ENCODE measurements around the gene SAFB.
A peak's percentile ranks its signal among the peaks of the same experiment; 100 is the strongest.

The SAFB gene

DNA sequence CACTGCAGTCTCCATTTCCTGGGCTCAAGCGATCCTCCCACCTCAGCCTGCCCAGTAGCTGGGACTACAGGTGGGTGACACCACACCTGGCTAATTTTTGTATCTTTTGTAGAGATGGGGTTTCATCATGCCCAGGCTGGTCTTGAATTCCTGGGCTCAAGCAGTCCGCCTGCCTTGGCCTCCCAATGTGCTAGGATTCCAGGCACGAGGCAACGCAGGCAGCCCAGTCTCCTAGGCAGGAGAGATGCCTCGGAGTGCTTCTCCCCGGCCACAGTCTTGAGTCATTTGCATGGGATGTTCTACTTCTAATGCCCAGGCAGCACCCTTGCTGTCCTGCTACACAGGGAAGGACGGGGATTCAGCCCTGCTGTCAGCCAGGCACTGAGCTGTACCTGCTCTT, 48.7 kb downstream of the SAFB start:
- DNase-seq = no peak

DNA sequence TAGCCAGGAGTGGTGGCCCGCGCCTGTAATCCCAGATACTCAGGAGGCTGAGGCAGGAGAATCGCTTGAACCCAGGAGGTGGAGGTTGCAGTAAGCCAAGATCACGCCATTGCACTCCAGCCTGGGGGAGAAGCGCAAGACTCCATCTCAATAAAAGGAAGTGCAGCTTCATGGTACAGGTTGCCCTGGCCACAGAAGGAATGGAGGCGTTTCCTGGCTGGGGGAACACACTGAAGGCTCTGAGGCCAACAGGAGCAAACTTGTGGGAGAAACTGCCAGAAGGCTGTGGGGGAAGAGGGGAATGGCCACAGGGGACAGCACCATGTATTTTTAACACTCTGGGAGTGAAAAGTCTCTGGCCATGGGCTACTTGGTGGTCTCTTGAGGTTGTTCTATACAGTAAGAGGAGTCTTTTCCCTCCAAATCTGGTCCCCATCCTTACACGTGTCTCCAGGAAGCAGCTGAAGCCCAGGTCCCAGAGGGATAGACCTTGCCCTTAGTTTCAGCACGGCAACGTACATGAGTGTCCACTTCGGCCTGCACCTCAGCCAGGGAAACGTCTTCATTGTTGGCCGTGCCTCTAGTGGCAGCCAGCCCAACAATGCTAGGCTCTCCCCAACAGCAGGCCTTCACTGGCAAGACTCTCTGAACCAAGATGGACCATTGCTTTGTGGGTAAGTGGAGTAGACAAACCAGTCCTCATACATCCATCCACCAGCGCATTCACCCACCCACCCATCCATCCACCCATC, 50.0 kb downstream of the SAFB start:
- no peak for DNase-seq

DNA sequence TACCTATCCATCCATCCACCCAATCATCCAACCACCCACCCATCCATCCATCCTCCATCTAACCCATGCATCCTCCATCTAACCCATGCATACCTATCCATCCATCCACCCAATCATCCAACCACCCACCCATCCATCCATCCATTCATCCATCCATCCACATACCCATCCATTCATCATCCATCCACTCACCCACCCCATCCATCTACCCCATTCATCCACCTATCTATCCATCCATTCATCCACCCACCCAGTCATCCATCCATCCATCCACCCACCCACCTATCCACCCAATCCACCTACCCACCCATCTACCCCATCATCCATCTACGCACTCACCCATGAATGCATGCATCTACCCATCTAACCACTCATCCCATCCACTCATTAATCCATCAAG, 50.9 kb downstream of the SAFB start:
- DNase-seq = no peak

- no peak for DNase-seq
Observed at GRCh38 chr19:5674714-5675113, 51.8 kb downstream of the SAFB start.

DNA sequence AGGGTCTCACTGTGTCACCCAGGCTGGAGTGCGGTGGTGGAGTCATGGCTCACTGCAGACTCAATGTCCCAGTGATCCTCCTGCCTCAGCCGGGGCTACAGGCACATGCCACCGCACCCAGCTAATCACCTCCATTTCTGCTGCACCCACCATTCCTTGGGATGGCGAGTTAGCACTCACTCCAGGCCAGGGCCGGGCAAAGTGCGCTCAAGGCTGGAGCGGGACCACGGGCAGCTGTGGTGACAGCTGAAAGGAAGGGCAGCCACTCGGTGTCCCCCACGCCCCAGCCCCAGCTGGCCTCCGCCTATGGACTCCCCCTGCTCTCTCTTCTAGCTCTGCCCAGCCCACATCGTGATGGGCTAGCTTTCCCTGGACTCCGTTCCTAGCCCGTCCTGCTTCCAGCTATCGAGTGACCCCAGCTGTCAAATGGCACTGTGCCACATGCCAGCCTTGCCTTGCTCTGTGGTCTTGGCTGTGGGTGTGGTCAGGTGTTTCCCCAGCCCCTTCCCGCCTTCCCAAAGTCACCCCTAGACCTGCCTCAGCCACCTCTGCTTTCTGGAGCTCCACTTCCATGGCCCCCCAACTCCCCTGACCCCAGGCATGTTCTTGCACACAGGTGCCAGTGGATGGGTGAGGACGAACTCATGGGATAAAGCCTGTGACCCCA, 53.4 kb downstream of the SAFB start:
- DNase-seq = no peak

DNA sequence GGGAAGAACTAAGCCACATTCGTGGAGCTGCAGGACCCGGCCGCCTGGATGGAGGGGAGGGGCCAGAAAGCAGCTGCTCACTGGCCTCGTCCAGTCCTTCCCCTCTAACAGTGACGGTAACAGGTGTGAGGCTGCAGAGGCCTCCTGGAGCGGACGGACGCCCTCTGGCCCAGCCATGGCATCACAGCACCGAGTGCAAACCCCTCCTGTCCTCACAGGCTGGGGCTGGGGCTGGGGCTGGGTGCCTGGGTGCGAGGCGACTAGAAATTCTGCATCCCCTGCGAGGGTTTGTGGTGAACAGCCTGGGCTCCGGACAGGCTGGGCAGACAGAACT, 53.9 kb downstream of the SAFB start:
- DNase-seq = peak; percentile 42 to 67

DNA sequence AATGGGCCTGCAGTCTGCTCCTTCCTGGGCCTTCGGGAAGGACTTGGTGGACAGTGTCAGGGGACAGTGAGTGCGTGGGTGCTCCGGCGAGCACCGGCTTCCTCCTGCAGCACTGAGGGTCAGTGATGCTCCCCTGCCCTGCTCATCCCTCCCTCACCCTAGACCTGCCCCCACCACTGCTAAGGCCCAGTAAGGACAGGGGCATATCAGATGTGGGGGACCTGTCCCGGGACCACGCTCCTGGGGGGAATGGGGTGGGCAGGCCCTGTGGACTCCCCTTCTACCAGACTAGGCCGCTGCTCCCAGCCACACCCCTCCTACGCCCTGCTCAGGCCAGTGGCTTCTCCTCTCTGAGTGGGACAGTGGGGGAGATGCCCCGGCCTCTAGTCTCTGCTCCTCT, 54.3 kb downstream of the SAFB start:
- no peak for DNase-seq

DNA sequence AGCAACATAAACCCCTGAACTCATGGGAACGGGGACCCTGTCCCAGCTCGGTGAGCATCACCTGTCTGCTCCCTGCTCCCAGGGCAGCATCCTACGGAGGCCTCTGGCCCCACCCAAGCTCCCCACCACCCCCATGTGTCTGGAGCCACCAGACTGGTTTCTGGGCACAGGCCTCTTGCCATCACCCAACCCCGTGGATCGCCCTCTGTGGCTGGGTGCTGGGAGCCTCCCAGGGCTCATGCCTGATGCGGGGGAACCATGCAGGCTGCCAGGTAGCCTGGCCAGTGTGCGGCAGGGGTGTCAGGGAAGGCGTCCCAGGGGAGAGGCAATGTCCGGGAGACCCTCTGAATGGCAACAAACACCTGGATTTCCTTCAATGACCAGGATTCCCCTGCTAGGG, 54.7 kb downstream of the SAFB start:
- DNase-seq = no peak

- no peak for DNase-seq
Observed at GRCh38 chr19:5678071-5678718, 55.3 kb downstream of the SAFB start.

GRCh38 chr19:5679289-5680083, 56.6 kb downstream of the SAFB start:
- DNase-seq = no peak

GRCh38 chr19:5680084-5680436, 57.2 kb downstream of the SAFB start:
- DNase-seq = peak in 1 of 2 experiments; percentile 54

GRCh38 chr19:5680437-5681368, 57.8 kb downstream of the SAFB start, which contains the start of the genes HSD11B1L and MICOS13:
Gene HSD11B1L, plus strand, starts transcription at chr19:5681027. Its CDS starts 3,806 bp downstream, at chr19:5684833.
Gene MICOS13, minus strand, starts transcription at chr19:5680516. Its CDS starts 30 bp downstream, at chr19:5680486.
- peak; percentile 98 for DNase-seq

- no peak for DNase-seq
Observed at GRCh38 chr19:5681391-5682106, 58.7 kb downstream of the SAFB start.

DNA sequence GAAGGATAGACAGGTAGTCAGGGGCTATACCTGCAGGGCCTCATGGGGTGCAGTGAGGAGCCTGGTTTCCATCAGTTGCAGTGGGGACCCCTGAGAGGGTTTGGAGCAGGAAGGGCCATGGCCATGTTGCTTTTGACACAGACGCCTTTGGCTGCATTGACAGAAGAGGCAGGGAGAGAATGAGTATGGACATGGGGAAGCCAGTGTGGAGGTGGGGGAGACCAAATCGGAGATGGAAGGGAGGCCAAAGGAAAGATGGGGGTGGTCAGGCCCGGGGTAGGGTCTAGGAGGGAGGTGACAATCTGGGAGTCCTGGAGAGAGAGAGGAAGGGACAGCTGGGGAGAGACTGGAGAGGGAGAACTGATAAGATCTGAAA, 59.2 kb downstream of the SAFB start:
- no peak for DNase-seq

DNA sequence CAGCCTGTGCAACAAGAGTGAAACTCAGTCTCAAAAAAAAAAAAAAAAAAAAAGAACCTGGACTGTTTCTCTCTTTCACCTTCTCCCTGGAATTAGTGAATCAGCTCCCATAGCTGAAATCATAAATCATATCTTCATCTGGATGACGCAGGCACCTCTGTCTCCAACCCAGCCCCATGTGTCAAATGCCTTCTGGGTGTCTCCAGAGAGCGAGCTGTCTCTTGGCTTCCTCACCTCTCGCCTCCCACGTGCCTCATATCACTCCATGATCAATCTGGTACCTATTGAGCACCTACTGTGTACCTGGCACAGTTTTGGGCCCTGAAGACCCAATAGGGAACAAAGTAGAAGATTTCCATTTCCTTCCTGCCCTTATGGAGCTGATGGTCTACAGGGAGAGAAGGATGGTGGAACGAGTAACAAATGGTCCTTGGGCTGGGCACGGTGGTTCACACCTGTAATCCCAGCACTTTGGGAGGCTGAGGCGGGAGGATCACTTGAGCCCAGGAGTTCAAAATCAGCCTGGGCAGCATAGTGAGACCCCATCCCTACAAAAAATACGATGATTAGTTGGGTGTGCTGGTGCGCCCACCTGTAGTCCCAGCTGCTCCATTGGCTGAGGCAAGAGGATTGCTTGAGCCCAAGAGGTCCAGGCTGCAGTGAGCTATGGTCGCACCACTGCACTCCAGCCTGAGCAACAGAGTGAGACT, 60.4 kb downstream of the SAFB start:
- DNase-seq = no peak

DNA sequence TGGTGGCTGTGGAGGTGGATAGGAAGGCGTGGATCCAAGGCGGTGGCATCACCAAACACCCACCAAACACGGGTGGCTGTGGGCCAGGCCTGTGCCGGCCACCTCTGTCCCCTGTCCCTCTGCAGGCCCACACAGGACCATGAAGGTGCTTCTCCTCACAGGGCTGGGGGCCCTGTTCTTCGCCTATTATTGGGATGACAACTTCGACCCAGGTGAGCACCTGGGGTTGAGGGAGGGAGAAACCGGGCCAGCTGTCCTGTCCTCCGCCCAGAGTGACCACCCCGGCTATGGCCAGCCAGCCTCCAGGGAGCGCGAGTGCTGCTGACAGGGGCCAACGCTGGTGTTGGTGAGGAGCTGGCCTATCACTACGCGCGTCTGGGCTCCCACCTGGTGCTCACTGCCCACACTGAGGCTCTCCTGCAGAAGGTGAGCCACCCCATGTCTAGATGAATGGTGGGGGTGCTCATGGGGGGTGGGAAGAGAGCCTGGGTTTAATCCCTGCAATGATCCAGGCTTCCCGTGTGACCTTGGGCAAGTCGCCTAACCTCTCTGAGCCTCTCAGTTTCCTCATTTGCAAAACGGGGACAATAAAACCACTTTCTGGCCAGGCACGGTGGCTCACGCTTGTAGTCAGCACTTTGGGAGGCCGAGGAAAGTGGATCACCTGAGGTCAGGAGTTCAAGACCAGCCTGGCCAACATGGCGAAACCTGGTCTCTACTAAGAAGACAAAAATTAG, 62.0 kb downstream of the SAFB start:
- DNase-seq = no peak

DNA sequence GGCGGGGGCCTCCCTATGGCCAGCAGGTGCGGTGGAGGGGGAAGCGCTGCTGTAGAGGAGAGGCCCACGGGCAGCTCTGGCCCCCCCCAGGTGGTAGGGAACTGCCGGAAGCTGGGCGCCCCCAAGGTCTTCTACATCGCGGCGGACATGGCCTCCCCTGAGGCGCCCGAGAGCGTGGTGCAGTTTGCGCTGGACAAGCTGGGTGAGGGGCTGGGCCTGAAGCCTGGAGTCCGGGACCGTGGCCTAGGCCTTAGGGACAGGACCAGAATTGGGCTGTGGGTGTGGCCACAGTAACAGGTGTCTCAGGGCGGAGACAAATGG, 63.4 kb downstream of the SAFB start:
- DNase-seq = no peak

- DNase-seq = peak; percentile 92 to 93
Observed at GRCh38 chr19:5686647-5687359, 63.9 kb downstream of the SAFB start.

GRCh38 chr19:5687360-5688198, 64.7 kb downstream of the SAFB start:
- no peak for DNase-seq
